Measurements from ENCODE around the gene GSTA4. TPM values are rescaled to one million over a fixed set of nuclear protein-coding genes. Genes with fewer than 3 reads are reported as not detected.

Gene GSTA4
- total RNA-seq, 1 experiment from 2014 or later: 3.9 TPM

- TF ChIP-seq POLR2AphosphoS5 (IDR thresholded peaks at IDR 0.05; ENCODE audit: low read depth, low read length) (no peak), REST (IDR thresholded peaks at IDR 0.05; ENCODE audit: insufficient read depth in 1 of 2, low read depth in 2 of 2, low read length in 1 of 2) (no peak), TCF7L2 (IDR thresholded peaks at IDR 0.05; ENCODE audit: low read depth, low read length) (no peak), CTCF (IDR thresholded peaks at IDR 0.05) (no peak), SIN3A (IDR thresholded peaks at IDR 0.05; ENCODE audit: borderline replicate concordance, insufficient read depth, low read depth, low read length) (no peak)
- ATAC-seq: no peak
- H3K27me3 ChIP-seq (ENCODE audit: control insufficient read depth, insufficient read depth, low read length): peaks cover 2% of the 10 kb centered on the region; the same call in 1 of the 2 replicates
- POLR2A ChIA-PET: no interaction called here
- intact Hi-C loops (cut with micrococcal nuclease; ENCODE audit: unreplicated experiment) (no loop called here), in situ Hi-C loops (cut with HindIII; ENCODE audit: low pct_unique_long_range_greater_than_20kb, low sequenced_read_pairs) (no loop called here)
- BruUV-seq (replicated peaks): no TSS peak
- H3K4me3 ChIP-seq (ENCODE audit: low read depth in 2 of 2, low read length in 2 of 2): no peak overlapping the region
- no peak overlapping the region for H3K27ac ChIP-seq (ENCODE audit: low read length)
- H3K4me1 ChIP-seq (ENCODE audit: control insufficient read depth, insufficient read depth, low read length): no peaks in the 10 kb centered on the region
- H3K36me3 ChIP-seq (ENCODE audit: control insufficient read depth, insufficient read depth, low read length): no peaks in the 10 kb centered on the region
- no peaks in the 10 kb centered on the region for H3K9me3 ChIP-seq (ENCODE audit: control insufficient read depth, insufficient read depth, low read depth, low read length)
- CTCF ChIA-PET: no interaction called here
- DNase-seq (ENCODE audit: low read depth, low spot score): no peak
Observed at GRCh38 chr6:52942221-52942620, 52.9 kb downstream of the GSTA4 start.

GRCh38 chr6:52937908-52938307, 57.2 kb downstream of the GSTA4 start:
- no peak for TF ChIP-seq POLR2AphosphoS5 (IDR thresholded peaks at IDR 0.05; ENCODE audit: low read depth, low read length)
- no peak for TF ChIP-seq TCF7L2 (IDR thresholded peaks at IDR 0.05; ENCODE audit: low read depth, low read length)
- TF ChIP-seq CTCF (IDR thresholded peaks at IDR 0.05): no peak
- TF ChIP-seq SIN3A (IDR thresholded peaks at IDR 0.05; ENCODE audit: borderline replicate concordance, insufficient read depth, low read depth, low read length): no peak
- TF ChIP-seq REST (IDR thresholded peaks at IDR 0.05; ENCODE audit: insufficient read depth in 1 of 2, low read depth in 2 of 2, low read length in 1 of 2): no peak
- Histone ChIP-seq H3K4me1 (ENCODE audit: control insufficient read depth, insufficient read depth, low read length) (no peaks in the 10 kb centered on the region), H3K4me3 (ENCODE audit: low read depth in 2 of 2, low read length in 2 of 2) (no peak overlapping the region), H3K9me3 (ENCODE audit: control insufficient read depth, insufficient read depth, low read depth, low read length) (no peaks in the 10 kb centered on the region), H3K27me3 (ENCODE audit: control insufficient read depth, insufficient read depth, low read length) (no peaks in the 10 kb centered on the region), H3K27ac (ENCODE audit: low read length) (no peak overlapping the region), H3K36me3 (ENCODE audit: control insufficient read depth, insufficient read depth, low read length) (no peaks in the 10 kb centered on the region)
- no TSS peak for BruUV-seq (replicated peaks)
- ATAC-seq (no peak), DNase-seq (ENCODE audit: low read depth, low spot score) (no peak)
- ChIA-PET CTCF (no interaction called here), POLR2A (no interaction called here)
- in situ Hi-C loops (cut with HindIII; ENCODE audit: low pct_unique_long_range_greater_than_20kb, low sequenced_read_pairs): no loop called here
- intact Hi-C loops (cut with micrococcal nuclease; ENCODE audit: unreplicated experiment): no loop called here

Measured in Panc1 (cell line).